ENCODE results near the gene ANLN.
"Not testable (repeated sequence)": the region's sequence is repeated elsewhere in the genome, so short reads cannot be mapped to it uniquely, and the experiment has no call there.

ANLN gene

GRCh38 chr7:36466001-36466400, 76.3 kb downstream of the ANLN start:
- not testable (repeated sequence) for FAIRE-seq; DNase-seq (ENCODE audit: low spot score)

GRCh38 chr7:36468370-36469101, 78.9 kb downstream of the ANLN start:
- FAIRE-seq (no peak), DNase-seq (ENCODE audit: low spot score) (no peak)

DNA sequence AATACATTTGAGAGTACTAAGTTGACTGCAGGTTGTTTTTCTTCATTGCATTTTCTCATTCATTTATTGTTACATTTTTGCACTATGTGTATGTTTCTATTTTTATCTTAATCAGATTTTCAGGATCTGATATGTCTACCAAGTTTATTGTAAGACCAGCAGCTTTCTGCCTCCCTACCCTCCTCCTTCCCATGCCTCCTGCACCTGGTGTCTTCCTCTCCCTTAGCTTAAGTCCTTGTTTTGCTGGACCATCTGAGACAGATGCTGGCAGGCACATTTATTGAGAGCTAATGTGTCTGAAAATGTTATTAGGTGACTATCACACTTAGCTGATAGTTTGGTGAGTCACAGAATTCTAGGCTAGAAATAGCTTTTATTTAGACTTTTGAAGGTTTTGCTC, 79.6 kb downstream of the ANLN start:
- DNase-seq (ENCODE audit: low spot score) (no peak), FAIRE-seq (no peak)

DNA sequence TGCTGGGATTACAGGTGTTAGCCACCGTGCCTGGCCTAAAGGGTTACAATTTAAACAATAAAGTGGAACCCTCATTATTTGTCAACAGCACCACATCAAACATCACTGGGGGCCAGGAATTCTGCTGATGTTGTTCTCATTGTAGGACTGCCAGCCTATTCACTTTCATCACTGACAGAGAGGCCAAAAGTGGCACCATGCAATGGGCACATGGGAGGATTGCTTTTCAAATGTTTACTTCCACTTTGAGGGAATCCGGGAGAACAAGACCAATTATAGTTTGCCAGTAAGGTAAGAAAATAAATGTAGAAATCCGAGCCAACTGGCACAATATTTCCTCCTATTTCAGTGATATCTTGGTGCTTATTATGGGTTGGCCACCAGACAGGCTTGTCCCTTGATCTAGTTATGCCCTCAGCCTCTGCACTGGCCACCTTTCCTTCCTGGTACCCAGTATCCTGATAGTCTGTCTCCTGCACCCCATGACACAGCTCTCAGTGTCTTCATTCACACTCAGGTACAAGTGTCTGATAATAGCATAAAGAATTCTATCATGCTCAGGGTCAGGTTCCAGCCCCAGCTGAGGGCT, 82.6 kb downstream of the ANLN start:
- DNase-seq (ENCODE audit: low spot score) (no peak), FAIRE-seq (no peak)

- FAIRE-seq (no peak), DNase-seq (ENCODE audit: low spot score) (no peak)
Observed at GRCh38 chr7:36473454-36474282, 84.0 kb downstream of the ANLN start.

GRCh38 chr7:36474283-36475010, 84.8 kb downstream of the ANLN start:
- FAIRE-seq = no peak
- peak; percentile 58 for DNase-seq (ENCODE audit: low spot score)

DNA sequence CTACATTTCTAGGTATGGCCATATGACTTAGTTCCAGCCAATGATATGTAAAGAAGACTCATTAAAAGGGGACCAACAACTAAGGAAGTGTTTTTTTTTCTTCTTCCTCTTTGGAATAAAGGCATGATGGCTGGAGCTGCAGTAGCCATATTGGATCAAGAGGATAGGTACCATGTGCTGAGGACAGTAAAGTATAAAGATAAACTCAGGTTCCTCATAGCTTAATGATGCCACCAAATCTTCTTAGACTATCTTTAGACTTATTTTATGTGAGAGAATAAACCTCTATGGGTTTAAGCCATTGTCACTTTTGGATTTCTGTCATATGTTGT, 85.3 kb downstream of the ANLN start:
- FAIRE-seq (no peak), DNase-seq (ENCODE audit: low spot score) (no peak)

DNA sequence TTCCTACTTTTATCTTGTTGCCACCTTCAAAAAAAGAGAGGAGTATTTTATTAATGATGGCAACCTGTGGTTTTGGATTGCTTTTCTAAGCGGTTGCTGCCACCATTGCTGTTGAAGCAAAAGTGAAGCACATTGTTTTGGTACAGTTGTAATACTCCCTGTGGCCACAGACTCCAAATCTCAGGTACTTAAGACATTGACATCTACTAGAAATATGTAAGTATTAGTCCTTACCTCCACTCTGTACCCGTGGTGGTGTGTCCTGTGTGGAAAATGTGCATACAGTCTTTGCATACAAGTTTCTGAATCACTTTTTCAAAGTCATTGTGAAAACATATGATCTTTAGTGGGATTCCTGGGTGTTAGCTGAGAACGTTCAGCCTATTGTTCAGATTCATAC, 85.7 kb downstream of the ANLN start:
- DNase-seq (ENCODE audit: low spot score) = no peak
- no peak for FAIRE-seq

DNA sequence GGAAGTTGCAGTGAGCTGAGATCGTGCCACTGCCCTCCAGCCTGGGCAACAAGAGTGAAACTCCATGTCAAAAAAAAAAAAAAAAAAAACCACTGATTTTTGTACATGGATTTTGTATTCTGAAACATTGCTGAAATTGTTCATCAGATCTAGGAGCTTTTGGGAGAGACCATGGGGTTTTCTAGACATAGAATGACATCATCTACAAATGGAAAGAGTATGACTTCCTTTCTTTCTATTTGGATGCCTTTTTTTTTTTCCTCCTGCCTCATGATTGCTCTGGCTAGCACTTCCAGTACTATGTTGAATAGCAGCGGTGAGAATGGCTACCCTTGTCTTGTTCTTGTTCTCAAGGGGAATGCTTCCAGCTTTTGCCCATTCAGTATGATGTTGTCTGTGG, 89.1 kb downstream of the ANLN start:
- no peak for FAIRE-seq
- DNase-seq (ENCODE audit: low spot score) = no peak

- not testable (repeated sequence) for FAIRE-seq; DNase-seq (ENCODE audit: low spot score)
Observed at GRCh38 chr7:36483853-36484252, 94.2 kb downstream of the ANLN start.

GRCh38 chr7:36484265-36484664, 94.6 kb downstream of the ANLN start:
- no peak for DNase-seq (ENCODE audit: low spot score)
- FAIRE-seq = no peak

DNA sequence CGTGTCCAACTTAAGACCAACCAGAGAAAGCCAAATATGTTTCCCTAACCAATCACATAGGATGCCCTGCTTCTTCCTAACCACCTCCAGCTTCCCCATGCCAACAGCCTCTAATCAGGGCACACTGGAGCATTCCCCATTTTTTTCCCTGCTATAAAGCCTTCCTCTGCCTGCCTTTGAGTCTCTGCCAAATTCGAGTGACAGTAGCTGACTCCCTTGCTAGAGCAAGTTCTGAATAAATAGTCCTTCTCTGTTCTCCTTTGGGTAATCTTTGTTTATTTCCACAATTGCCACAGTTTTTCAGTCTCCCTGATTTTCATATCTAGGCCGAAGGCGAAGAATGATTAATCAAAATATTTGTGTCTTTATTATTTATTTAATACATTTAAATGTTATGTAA, 96.7 kb downstream of the ANLN start:
- no peak for DNase-seq (ENCODE audit: low spot score)
- no peak for FAIRE-seq

GRCh38 chr7:36487756-36488336, 98.2 kb downstream of the ANLN start:
- DNase-seq (ENCODE audit: low spot score) = peak; percentile 72
- peak; percentile 86 for FAIRE-seq

GRCh38 chr7:36488672-36489071, 99.0 kb downstream of the ANLN start:
- DNase-seq (ENCODE audit: low spot score); FAIRE-seq: not testable (repeated sequence)

DNA sequence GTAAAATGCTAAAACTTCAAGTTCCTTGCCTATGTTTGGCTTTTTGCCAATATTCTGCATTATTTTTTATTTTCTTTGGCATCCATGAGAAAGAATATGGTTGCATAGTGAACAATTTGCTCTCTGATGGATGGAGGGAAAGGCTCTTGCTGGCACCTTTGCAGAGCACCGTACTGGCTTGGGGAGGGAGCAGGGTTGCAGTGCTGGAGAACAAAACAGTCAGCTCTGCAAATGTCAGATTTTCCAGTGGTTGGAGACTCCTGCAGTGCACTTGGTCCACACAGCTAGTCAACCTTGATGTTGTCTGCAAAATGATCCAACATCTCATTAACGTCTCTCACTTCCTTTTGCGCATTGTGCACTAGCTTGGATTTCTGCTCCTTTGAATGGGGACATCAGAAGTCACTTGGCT, 100.8 kb downstream of the ANLN start:
- no peak for DNase-seq (ENCODE audit: low spot score)
- no peak for FAIRE-seq

GRCh38 chr7:36491317-36491716, 101.7 kb downstream of the ANLN start:
- no peak for FAIRE-seq
- DNase-seq (ENCODE audit: low spot score) = no peak

GRCh38 chr7:36496576-36496975, 106.9 kb downstream of the ANLN start:
- FAIRE-seq = no peak

GRCh38 chr7:36497176-36497575, 107.5 kb downstream of the ANLN start:
- DNase-seq (ENCODE audit: low spot score); FAIRE-seq: not testable (repeated sequence)

More at GRCh38 chr7:36496576-36496975, 106.9 kb downstream of the ANLN start:
- no peak for DNase-seq (ENCODE audit: low spot score)

- DNase-seq (ENCODE audit: low spot score) (no peak), FAIRE-seq (no peak)
Observed at GRCh38 chr7:36497775-36498174, 108.1 kb downstream of the ANLN start.

Measured in RCC 7860 (cell line).